Stimulated activated CD8-positive, alpha-beta memory T cell treated with anti-CD3 and anti-CD28 coated beads, Interleukin-7, amount 100 ng/mL, for 1 hour (primary cell): Measurements from ENCODE around the gene RGS7.
"Not testable (repeated sequence)": the region's sequence is repeated elsewhere in the genome, so short reads cannot be mapped to it uniquely, and the experiment has no call there.

Experiments used
- DNase-seq, 2 donors: peaks; one replicate each; pipeline ENCODE4 v3.0.0-alpha.2; 2020; ENCODE audit warnings: low read depth in 2 of 2

Gene RGS7

DNA sequence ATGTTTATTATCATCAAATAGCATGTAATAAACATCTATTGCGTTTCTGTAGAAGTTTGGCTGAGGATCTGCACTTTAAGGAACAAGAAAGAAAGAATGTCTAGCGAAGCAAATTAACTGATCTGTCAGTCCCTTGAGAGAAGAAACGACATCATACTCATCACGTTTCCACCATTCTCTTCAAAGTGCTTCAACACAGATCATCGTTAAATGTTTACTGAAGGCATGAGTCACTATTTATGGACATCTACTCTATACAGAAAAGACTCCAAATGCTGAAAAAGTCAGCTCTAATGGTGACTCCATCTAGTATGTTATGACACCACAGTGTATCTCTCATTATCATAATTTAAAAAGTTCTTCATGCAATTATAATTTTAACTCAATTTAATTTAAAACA is 369.1 kb downstream of the RGS7 start:
- DNase-seq, result no peak

DNA sequence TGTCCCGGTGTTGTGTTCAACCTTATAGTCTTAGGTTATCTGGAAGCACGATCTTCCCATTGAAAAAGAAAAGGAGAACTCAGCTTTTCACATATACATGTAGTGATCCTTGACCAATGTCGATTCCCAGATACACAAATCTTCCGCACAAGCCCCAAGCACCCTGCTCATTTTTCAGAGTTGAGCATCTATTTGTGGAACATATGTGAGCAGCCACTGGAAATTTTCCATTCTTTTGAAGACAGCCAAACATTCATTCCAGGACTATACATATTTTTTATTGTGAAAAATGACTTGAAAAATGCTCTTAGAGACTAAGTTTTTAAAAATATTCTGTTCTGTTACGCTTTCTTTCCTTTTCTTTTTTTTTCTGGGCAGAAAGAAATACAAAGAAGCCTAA is 371.9 kb downstream of the RGS7 start:
- DNase-seq, result no peak

DNA sequence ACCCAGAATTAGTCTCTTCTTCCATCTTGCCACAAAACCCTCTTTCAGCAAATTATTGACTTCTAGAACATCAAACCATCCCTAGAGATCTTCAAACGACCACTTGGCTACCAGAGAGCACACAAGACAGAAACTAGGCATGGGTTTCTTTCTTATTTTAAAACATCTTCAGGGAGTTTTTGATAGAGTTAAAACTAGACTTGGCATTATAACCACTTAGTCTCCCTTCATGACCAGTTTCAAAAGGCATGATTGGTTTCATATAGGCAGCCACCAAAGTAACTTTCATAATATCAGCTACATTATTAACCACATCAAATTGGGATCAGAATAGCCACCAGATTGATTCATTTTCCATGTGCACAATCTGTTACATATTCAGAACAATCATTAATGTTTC is 376.7 kb downstream of the RGS7 start:
- no peak for DNase-seq

DNA sequence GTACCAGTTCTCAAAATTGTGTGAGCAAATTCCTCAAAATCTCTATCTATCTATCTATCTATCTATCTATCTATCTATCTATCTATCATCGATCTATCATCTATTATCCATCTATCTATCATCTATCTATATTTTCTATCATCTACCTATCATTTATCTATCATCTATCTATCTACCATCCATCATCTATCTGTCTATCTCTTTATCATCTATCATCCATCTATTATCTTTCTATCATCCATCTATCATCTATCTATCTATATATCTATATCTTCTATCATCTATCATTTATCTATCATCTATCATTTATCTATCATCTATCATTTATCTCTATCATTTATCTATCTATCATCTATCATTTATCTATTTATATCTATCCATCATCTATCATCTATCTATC is 380.3 kb downstream of the RGS7 start:
- DNase-seq, result no peak

DNA sequence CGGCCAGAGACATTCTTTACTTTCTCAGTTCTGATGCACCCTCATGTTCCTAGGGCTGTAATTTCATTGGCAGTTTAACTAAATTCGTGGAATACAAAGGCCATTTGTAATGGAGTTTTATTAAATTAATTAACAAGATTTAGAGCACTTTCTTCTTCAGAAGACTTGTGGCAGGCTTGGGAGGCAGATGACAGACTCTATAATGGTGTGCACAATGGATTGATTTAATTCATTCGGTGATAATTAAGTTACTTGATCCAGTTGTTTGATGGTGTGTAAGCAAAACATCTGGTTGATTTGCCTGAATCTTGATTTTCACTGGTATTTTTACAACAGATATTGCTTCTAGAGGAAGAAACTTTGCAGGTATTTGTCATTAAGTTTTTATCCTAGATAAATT is 383.1 kb downstream of the RGS7 start:
- DNase-seq, result no peak

DNA sequence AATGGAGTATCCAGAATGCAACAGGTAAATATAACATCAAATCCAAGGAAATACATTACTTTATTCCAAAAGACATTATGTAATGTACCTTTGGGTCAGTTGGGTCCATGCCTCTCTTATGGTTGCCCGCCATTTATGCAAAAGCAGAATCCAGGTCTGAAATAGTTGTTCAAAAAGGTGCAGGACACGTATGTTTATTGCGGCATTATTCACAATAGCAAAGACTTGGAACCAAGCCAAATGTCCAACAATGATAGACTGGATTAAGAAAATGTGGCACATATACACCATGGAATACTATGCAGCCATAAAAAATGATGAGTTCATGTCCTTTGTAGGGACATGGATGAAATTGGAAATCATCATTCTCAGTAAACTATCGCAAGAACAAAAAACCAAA is 384.9 kb downstream of the RGS7 start:
- not testable (repeated sequence) for DNase-seq

DNA sequence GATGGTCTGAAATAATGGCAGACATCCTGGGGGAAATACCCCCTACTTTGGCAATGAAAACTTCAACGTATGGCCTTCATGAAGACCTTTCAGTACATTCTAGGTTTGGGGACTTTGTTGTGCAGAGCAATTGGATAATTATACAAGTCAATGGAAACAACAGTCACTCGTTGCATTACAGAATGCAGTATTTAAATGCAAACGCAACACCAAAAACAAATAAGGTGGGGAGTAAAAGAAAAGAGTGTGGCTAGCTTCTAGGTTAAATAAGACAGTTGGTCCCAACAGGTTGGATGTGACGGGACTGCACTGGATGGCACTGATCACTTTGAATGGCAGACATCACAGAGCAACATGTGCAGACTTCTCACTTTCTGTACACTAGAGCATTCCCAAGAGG is 386.8 kb downstream of the RGS7 start:
- no peak for DNase-seq

DNA sequence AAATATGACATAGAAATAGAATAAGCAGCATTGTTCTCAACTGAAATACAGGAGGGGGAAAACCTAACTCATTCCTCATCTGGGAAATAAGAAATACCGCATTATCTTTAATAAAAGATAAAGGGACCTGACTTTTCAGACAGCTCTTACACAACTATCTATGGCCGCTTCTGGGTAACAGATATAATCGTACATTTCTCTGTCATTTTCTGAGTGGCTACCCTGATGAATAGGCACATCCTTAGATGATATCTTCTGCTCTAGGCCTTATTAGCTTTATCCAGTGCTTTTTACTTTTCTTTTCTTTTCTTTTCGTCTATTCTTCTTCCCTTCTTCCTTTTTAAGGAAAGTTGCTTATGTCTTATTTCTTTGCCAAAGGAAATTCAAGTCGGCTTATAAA is 388.1 kb downstream of the RGS7 start:
- no peak for DNase-seq

DNA sequence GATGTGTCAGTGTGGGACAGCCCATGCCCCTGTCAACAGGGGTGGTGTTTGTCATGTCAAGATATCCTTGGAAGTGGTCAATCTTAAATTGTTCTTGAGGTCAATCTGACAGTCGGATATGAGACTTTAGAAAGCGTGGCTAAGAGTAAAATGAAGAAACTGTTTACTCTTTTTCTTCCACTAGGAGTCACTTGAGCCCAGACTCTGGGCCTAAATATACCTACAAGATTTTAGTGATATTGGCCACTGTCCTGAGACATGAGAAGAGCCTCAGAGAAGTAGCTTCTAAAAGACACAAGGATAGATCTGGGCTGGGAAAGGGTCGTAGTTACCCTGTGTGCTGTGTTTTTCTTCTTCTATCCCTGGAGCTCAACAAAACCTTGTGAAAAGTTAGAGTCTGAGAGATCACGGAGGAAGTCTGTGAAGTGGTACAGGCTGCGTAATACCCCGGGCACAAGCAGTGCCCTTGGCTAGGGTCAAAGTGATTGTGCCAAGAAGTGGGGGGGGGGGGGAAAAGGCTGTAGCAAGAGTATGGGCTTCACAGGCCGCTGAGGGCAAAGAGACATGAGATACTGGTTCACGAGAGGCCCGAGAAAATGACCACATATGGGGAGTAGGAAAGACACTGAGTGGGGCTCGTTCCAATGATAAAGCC is 389.8 kb downstream of the RGS7 start:
- no peak for DNase-seq

DNA sequence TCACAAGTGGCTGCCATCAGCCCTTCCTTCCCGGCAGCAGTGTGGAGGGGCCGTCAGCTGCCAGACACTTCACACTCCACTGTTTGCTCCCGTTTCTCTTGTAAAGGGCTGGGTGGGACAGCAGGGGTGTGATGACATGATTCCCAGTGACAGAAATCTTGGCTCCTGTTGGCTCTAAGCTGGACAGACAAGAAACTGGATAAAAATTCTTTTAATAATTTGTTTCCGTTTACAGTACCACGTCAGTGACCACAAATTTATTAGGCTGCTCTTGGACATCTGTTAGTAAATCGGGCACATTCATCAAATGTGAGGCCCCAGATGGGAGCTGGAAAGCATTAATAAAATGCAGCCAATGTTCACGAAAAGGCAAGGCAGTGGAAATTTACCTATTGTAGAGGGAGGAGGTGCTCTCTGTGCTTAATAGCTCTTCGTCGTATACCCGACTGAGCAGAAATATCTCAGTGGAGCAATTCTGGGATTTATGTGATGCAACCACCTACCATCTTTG is 391.4 kb downstream of the RGS7 start:
- DNase-seq, result no peak

DNA sequence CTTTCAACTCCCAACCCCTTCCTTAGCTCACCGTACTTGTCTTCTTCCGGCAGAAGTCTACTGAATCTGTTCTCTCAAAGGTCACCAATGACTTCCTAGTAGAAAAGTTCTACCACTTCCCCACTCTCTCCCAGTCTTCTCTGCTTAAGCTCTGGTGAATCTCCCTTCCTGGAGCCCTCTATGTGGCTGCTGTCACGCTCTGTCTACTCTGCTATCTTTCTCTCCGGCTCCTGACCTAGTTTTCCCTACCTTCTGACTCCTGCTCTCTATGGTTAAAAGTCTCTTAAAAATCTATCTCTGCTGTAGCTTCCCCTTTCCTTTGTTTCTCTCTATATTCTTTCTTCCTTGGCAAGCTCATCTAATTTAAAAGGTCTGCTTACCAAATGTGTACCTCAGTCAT is 394.9 kb downstream of the RGS7 start:
- DNase-seq, result no peak

DNA sequence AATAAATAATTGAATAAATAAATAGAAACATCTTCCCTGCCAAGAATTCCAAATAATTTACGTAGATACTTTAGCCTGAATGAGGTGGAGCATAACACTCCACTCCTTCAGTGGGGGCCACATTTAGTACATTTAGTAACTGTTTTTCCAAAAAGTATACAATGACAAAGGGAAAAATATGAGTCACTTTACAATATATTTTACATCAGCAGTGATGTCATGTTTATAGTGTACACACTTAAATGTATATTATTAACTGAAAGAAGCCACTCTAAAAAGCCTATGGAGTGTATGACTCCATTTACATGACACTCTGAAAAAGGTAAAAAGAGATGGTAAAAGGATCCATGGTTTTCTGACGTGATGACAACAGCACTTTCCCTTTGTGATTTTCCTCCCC is 400.6 kb downstream of the RGS7 start:
- no peak for DNase-seq

DNA sequence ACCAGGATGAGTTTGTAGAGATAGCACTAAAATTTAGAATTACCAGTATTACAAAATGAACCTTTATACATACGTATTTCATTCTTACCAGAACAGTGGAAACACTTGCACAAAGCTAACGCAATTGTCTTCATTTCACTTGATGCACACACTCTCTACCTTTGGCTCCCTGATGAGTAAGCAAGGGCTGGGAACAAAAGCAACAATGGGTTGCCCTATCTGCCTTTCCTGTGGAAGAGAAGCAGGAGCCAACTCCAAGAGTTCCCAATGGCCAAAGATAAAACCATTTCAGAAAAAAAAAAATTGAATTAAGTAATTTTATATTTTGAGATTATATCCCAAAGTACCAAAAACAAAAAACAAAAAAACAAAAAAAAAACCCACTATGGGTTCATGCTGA is 401.0 kb downstream of the RGS7 start:
- DNase-seq, result no peak

DNA sequence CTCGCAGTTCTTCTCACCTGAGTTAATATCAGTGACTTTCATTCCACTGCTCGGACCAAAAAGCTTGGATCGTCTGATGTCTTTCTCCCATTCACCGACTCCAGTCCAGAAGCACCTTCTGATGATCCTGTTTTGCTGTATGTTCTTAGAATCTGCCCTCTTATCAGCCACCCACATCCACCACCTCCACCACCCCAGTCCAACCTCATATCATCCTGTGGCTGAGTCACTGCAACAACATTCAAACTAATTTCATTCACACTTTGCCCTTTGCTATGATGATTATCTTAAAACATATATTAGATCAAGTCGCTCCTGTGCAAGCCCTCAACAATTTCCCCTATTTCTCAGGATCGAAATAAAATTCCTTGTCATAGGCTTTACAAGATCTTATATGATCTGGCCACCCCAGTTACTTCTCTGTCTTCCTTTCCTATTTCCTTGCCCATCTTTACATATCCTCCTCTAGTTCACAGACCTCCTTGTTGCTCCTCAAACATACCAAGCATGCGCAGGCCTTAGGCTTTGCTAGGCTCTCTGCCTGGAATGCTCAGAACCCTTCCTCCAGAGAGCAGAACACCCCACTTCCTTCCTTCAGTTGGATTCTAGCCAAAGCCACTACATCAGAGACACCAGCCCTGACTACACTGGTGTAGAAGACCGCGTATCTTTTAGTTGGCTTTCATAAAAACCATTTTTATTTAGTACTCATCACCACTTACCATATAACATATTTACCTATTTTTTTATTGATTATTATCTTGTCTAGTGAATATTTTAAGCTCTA is 409.4 kb downstream of the RGS7 start:
- no peak for DNase-seq

DNA sequence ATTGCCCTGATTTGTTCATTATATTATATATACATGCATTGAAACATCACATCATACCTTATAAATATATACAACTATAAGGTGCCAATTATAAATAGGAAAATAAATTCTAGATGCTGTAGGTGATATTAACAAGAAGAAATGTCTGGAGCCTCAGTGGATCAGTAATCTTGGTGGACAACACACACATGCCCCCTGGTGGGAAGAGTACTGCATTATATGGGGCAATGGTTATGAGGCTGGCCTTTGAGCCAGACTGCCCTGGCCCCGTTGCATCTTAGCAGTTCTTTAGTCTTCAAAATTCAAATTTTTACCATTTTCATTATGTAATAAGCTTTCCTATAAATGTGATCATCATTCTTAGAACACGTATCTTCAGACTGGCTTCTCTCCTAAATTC is 410.1 kb downstream of the RGS7 start:
- no peak for DNase-seq

DNA sequence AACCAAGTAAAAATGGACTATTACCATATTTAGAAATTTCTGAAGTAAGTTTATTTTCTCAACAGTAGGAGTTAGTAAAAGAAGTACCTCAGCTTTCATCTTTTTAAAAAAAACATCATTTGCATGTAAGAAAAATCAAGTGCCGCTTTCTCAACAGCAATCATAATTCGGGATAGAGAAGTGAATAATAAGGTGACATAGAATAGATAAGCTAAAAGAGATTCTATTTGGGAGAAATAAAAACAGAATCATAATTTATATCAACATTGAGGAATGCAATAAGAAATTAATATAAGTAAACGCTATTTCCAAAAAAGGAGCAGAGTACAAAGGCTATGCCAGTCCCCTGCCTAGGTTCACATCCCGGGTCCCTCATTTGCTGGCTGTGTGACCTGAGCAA is 414.1 kb downstream of the RGS7 start:
- DNase-seq, result no peak

DNA sequence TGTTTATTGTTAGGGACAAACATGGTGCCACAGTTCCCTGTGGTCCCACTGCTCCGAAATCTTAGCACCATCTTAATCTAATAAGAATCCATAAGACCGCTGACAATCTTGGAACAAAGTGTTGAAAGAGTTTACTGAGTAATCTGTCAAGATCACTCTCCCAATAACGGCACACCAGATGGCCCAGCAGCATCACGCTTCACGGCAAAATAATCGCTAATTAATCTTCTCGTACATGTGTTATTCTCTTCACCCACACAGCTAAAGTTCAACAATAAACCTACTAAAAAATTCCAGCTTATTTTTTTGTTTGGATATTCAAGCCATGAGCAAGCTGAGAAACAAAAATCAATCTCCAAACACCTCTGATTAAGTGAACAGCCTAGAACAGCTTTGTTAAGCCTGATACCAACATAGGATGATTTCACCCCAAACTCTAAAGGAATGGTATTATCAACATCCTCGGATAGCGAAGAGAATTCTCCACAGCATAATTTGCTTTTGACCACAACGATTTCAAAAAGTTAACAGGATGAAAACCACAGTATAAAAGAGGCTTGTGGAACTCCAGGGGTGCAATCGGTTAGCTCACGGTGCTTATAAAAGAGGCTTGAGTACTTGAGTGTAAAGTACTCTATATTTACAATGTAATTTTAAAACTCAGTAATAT is 415.2 kb downstream of the RGS7 start:
- no peak for DNase-seq

DNA sequence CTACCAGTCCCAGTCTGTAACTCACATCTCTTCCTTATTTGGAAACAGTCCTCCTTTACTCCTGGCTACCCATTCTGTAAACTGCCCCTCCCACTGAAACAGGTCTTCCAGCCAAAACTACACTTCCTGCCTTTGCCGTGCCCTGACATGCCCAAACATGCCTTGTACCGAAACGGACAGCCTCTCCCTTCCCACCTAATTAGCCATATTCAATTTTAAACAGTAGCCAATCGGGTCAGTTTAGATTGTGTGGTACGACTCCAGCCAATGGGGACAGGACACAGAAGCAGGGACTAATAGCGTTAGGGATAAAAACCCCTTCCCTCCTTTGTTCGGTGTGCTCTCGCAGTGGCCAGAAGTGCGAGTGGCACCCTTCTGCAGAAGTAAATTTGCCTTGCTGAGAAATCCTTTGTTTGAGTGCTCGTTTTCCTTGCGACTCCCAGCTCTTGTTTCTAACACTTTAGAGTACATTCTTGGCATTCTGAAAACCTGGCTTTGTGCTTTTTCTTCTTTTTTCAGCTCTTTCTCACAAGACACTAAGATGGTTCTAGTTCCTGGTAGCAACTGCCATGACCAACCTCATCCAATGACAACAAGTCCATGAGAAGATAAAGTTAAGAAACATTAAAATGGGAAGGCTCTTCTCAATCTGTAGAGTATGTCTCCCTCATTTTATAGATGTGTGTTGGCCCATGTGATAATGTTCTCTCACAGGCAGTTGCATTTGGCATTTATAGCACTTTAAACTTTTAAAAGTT is 419.9 kb downstream of the RGS7 start:
- no peak for DNase-seq

DNA sequence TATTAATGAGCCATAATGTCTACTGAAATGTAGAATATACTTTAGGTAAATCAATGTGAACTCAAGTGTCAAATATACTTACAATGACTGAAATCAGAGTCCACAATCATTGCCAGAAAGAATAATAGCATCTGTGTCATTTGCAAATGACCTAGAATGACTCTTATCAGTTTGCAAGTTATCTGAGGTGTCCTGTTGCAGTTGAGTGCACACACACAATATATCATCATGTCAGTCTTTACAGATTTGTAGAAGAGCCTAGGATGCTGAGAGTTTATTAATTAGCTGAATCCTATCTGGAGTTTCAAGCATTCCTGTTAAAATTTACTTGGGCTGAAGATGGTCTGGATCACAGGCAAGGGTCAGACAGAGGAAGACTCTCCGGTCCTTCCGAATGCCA is 421.1 kb downstream of the RGS7 start:
- no peak for DNase-seq

DNA sequence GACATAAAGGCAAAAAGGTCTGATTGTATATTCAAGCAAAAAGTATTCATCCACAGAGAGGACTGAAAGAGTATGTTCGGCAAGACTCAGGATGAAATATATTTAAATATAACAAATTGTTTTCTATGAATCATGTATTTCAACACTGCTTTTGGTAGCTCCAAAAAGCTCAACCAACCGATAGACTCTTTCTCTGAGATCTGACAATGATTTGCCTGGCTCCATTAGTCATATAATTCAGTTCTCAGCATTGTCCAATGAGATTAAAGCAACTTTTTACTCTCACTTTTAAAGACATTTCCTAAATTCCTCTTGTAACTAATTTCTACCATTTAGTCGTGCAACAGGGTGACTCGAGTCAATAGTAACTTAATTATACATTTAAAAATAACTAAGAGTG is 426.0 kb downstream of the RGS7 start:
- no peak for DNase-seq

DNA sequence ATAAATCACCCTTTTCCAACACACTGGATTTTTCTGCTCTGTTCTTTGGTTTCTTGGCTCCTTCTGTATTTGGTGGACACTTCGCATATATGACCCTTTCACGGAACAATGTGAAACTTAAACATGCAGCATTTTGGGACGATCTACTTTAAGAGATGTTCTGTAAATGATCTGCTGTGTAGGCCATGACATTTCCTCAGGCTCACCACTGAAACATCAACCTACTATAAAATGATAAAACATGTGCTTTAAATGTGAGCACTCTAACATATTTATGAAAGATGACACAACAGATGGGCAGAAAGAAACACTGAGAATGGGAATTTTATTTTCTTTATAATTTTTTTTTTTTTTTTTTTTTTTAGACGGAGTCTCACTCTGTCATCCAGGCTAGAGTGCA is 428.7 kb downstream of the RGS7 start:
- DNase-seq, result no peak

DNA sequence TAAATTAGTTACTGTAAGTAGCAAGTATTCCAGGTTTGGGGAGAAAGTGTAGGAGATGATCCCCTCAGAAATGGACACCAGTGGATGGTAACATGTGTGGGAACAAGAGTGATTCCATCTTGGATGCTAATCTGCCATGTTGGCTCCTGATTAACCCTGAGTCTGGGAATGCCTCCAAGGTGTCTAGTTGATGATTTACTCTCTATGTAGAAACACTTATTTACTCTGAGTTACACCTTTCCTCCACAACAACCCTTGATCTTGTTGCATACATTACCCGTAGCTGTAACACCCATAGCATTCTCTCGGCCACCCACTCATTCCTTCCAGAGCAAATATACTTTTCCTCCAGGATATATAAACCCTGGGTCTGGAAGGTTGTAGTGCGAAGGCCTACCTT is 429.2 kb downstream of the RGS7 start:
- no peak for DNase-seq
